ENCODE measurements around the gene GFRA4.

DNA sequence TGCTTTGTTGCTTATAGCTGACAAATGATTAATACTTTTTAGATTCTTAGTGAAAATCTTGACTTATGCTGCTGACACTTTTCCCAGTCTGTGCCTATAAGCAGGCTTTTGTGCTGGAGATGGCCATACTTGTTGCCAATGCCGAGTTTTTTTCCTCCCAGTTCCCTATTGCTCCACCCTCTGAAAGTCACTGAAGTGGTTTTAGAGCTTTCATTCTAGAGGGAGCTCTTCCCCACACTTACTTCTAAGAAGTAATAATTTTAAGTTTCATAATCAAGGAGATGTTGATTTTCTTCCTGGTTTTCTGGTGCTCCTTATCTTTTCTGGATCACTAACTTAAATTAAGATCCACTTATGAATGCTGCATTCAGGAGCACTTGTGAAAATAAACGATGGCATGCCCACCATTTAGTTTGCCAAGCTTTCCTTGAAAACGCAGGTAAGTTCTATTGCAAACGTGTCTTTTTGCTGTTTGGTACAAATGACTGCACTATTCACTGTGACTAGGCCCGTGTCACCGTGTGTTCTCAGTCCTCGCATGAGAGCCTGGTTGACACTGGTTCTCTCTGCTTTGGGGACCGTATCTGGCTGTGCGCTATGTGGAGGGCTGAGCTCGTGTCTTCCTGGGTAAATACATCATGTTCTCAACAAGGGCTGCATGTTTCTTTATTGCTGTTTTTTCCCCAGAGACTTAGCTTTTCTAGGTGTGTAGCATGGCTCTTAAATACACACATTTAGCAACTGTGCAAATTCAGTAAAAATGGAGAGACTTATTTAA, 50.2 kb downstream of the GFRA4 start:
- TF ChIP-seq CTCF (IDR thresholded peaks at IDR 0.05 in 8 of 11, conservative IDR thresholded peaks at IDR 0.05 in 3 of 11) (no peak), POLR2A (IDR thresholded peaks at IDR 0.05) (no peak)

All from spleen (tissue), 7 donors.